Body of pancreas (tissue), 4 donors: ENCODE data around the gene LACTBL1. TPM values are rescaled to one million over a fixed set of nuclear protein-coding genes. Genes with fewer than 3 reads are reported as not detected.

Source experiments
- ATAC-seq: fragments of 150-250 bp; one replicate; pipeline ENCODE4 v1.9.1; 2016
- DNase-seq, 4 donors: peaks; one replicate each; pipeline ENCODE4 v3.0.0-alpha.2; 2019
- H3K27ac ChIP-seq, 4 donors: fragments of 200-600 bp; sonication (generic); 1 replicate in 3 of 4; 2 replicates in 1 of 4; pipeline versions ENCODE4 v1.5.1 to v1.6.1; 2016 to 2019; ENCODE audit warnings: mild to moderate bottlenecking in 1 of 4, mixed read lengths in 1 of 4, moderate library complexity in 1 of 4
- H3K27me3 ChIP-seq, 2 donors: fragments of 200-600 bp; sonication (generic); one replicate each; pipeline ENCODE4 v1.6.0; 2016; ENCODE audit warnings: mild to moderate bottlenecking in 1 of 2
- H3K36me3 ChIP-seq, 2 donors: fragments of 200-600 bp; sonication (generic); replicated peaks in 1 of 2; 2 replicates each; pipeline ENCODE4 v1.5.1; 2016; ENCODE audit warnings: low read depth in 2 of 2; ENCODE audit not compliant: insufficient read depth in 1 of 2
- H3K4me1 ChIP-seq: fragments of 200-600 bp; sonication (generic); one replicate; pipeline ENCODE4 v1.6.0; 2016
- H3K4me3 ChIP-seq, 2 donors: fragments of 200-600 bp; sonication (generic); 1 replicate in 1 of 2; 2 replicates in 1 of 2; pipeline ENCODE4 v1.5.1; 2016 to 2019
- H3K9me3 ChIP-seq, 3 donors: fragments of 200-600 bp; sonication (generic); 1 replicate in 2 of 3; 2 replicates in 1 of 3; pipeline ENCODE4 v1.5.1; 2016
- CTCF ChIP-seq, 7 experiments: fragments of 450-650 bp in 4 of 7; fragments of 200-600 bp in 3 of 7; sonication (generic) in 3 of 7; IDR thresholded peaks; one replicate each; pipeline ENCODE4 v1.5.1; 2016 to 2019; ENCODE audit warnings: antibody characterized with exemption in 7 of 7
- POLR2A ChIP-seq, 3 donors: fragments of 450-650 bp; IDR thresholded peaks; one replicate each; pipeline ENCODE4 v1.6.1; 2016; ENCODE audit warnings: antibody characterized with exemption in 3 of 3, mild to moderate bottlenecking in 2 of 3
- WGBS, 2 donors: methylation state at CpG; one replicate each; pipeline ENCODE4 v1.1.5; 2017; 5-methylcytosine and 5-hydroxymethylcytosine counted together
- intact Hi-C: fragments of 100-400 bp; cut with DNase I; formaldehyde crosslinking; loops from one replicate; pipeline ENCODE4 v1.15.1; 2023
- total RNA-seq, 2 donors: library from RNA; depleted of rRNA; stranded (reverse); fragments of >200 nt; gene quantifications; one replicate each; pipeline ENCODE4 v1.1.0, GENCODE V29; 2016

LACTBL1 gene
- total RNA-seq, 2 donors from 2014 or later = not detected

DNA sequence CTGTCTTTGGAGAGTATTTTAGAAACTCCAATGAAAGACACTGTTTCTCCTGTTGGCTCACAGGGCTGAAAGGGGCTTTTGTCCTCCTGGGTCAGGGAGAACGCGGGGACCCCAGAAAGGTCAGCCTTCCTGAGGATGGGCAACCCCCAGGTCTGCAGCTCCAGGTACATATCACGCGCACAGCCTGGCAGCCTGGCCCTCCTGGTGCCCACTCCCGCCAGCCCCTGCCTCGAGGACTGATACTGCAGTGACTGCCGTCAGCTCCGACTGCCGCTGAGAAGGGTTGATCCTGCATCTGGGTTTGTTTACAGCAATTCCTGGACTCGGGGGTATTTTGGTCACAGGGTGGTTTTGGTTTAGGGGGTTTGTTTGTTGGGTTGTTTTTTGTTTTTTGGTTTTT is 58.5 kb downstream of the LACTBL1 start:
- no peak for DNase-seq
- 60 to 85% methylated on average over 1 to 10 of the region's 10 CpGs for WGBS, 2 donors
- H3K4me3 ChIP-seq = no peak overlapping the region

DNA sequence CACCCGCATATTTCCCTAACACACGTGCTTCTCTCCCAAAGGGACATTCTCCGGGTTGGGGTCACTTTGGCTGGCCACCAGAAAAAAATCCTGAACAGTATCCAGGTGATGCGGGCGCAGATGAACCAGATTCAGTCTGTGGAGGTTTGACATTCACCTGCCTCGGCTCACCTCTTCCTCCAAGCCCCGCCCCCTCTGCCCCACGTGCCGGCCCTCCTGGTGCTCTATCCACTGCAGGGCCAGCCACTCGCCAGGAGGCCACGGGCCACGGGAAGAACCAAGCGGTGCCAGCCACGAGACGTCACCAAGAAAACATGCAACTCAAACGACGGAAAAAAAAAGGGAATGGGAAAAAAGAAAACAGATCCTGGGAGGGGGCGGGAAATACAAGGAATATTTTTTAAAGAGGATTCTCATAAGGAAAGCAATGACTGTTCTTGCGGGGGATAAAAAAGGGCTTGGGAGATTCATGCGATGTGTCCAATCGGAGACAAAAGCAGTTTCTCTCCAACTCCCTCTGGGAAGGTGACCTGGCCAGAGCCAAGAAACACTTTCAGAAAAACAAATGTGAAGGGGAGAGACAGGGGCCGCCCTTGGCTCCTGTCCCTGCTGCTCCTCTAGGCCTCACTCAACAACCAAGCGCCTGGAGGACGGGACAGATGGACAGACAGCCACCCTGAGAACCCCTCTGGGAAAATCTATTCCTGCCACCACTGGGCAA is 59.1 kb downstream of the LACTBL1 start:
- Histone ChIP-seq H3K27me3 (no peaks in the 10 kb centered on the region), H3K27ac (no peak overlapping the region), H3K4me1 (no peaks in the 10 kb centered on the region), H3K36me3 (no peaks in the 10 kb centered on the region), H3K9me3 (no peaks in the 10 kb centered on the region), H3K4me3 (no peak overlapping the region)
- ATAC-seq = no peak
- WGBS, 2 donors = 77 to 82% methylated on average over 22 to 24 of the region's 24 CpGs
- DNase-seq = no peak
- intact Hi-C loops = no loop called here
- TF ChIP-seq POLR2A (IDR thresholded peaks at IDR 0.05) (no peak), CTCF (IDR thresholded peaks at IDR 0.05) (no peak)

More for the DNA sequence above, 58.5 kb downstream of the LACTBL1 start:
- intact Hi-C loops = no loop called here
- no peaks in the 10 kb centered on the region for H3K36me3 ChIP-seq
- no peaks in the 10 kb centered on the region for H3K27me3 ChIP-seq
- H3K27ac ChIP-seq = no peak overlapping the region
- no peaks in the 10 kb centered on the region for H3K4me1 ChIP-seq
- TF ChIP-seq CTCF (IDR thresholded peaks at IDR 0.05) = no peak
- ATAC-seq = no peak
- no peaks in the 10 kb centered on the region for H3K9me3 ChIP-seq

- ATAC-seq = no peak
- intact Hi-C loops = no loop called here
These were observed 60.4 kb downstream of the LACTBL1 start for GRCh38 chr1:22912311-22912710.

GRCh38 chr1:22910986-22911651 is 61.5 kb downstream of the LACTBL1 start:
- no peak for TF ChIP-seq CTCF (IDR thresholded peaks at IDR 0.05)
- TF ChIP-seq POLR2A (IDR thresholded peaks at IDR 0.05) = no peak
- DNase-seq = no peak
- H3K9me3 ChIP-seq = no peaks in the 10 kb centered on the region
- H3K36me3 ChIP-seq = no peaks in the 10 kb centered on the region
- no peaks in the 10 kb centered on the region for H3K27me3 ChIP-seq
- H3K27ac ChIP-seq = no peak overlapping the region
- no peak for ATAC-seq
- H3K4me3 ChIP-seq = no peak overlapping the region
- H3K4me1 ChIP-seq = no peaks in the 10 kb centered on the region
- intact Hi-C loops = no loop called here
- WGBS, 2 donors = 90 to 93% methylated on average over 5 of the region's 5 CpGs

More at GRCh38 chr1:22912311-22912710, 60.4 kb downstream of the LACTBL1 start:
- H3K4me3 ChIP-seq = no peak overlapping the region
- no peak for TF ChIP-seq CTCF (IDR thresholded peaks at IDR 0.05)
- TF ChIP-seq POLR2A (IDR thresholded peaks at IDR 0.05) = no peak
- H3K9me3 ChIP-seq = no peaks in the 10 kb centered on the region
- H3K27ac ChIP-seq = no peak overlapping the region
- no peak for DNase-seq
- no peaks in the 10 kb centered on the region for H3K27me3 ChIP-seq
- WGBS, 2 donors = 83 to 97% methylated on average over 15 to 16 of the region's 16 CpGs
- H3K4me1 ChIP-seq = no peaks in the 10 kb centered on the region
- no peaks in the 10 kb centered on the region for H3K36me3 ChIP-seq
